Activated B cell treated with CpG ODN at 0.5 μM for 24 hours (primary cell): ENCODE results near the gene SMCO2. TPM values are rescaled to one million over a fixed set of nuclear protein-coding genes. Genes with fewer than 3 reads are reported as not detected.

ENCODE experiments used
- ATAC-seq: fragments of 200-7000 bp; cut with Tn5 transposase; one replicate; pipeline ENCODE4 v1.10.0; 2021; ENCODE audit warnings: low read depth, mild to moderate bottlenecking, moderate library complexity
- CTCF ChIA-PET: fragments of 350-600 bp; sonication (Branson Sonifier 250); formaldehyde crosslinking; loops from one replicate; lab custom pipeline; 2021; ENCODE audit warnings: antibody characterized with exemption; lab: Charles Lee
- POLR2A ChIA-PET: fragments of 350-600 bp; sonication (Branson Sonifier 250); formaldehyde crosslinking; loops from one replicate; lab custom pipeline; 2021; ENCODE audit warnings: antibody characterized with exemption; lab: Charles Lee
- DNase-seq: peaks from one replicate; pipeline ENCODE4 v3.0.0; 2022
- H3K27ac Mint-ChIP-seq: one replicate; pipeline ENCODE4 v1.8.0; 2020; ENCODE audit warnings: mixed read lengths
- H3K27me3 Mint-ChIP-seq: one replicate; pipeline ENCODE4 v1.8.0; 2021; ENCODE audit warnings: mixed read lengths
- H3K36me3 Mint-ChIP-seq: one replicate; pipeline ENCODE4 v1.8.0; 2021; ENCODE audit warnings: low read depth, mixed read lengths
- H3K4me1 Mint-ChIP-seq: one replicate; pipeline ENCODE4 v1.8.0; 2021; ENCODE audit warnings: mixed read lengths
- H3K4me3 Mint-ChIP-seq: one replicate; pipeline ENCODE4 v1.8.0; 2020; ENCODE audit warnings: mild to moderate bottlenecking, mixed read lengths
- H3K9me3 Mint-ChIP-seq: one replicate; pipeline ENCODE4 v1.8.0; 2020; ENCODE audit warnings: mixed read lengths
- CTCF ChIP-seq: fragments of 200-600 bp; IDR thresholded peaks from one replicate; pipeline ENCODE4 v1.8.0; 2022; ENCODE audit warnings: antibody characterized with exemption, mild to moderate bottlenecking
- intact Hi-C: fragments of 100-400 bp; cut with micrococcal nuclease; formaldehyde crosslinking; loops from one replicate; pipeline ENCODE4 v1.15.1; 2024
- total RNA-seq: library from RNA; stranded (reverse); gene quantifications from 2 replicates; pipeline ENCODE4 v1.2.3, GENCODE V29; 2022

Gene SMCO2
- total RNA-seq, 1 donor from 2014 or later, result not detected

GRCh38 chr12:27523642-27524493 is 77.3 kb downstream of the SMCO2 start, which contains the start of gene PPFIBP1:
Gene PPFIBP1, plus strand, starts transcription at chr12:27524206. Its CDS starts 109,191 bp downstream, at chr12:27633397.
- DNase-seq (peak; percentile 81), ATAC-seq (peak; percentile 98)
- ChIA-PET POLR2A (interaction anchor here (0.9 to 1.9 kb wide), 4 partner anchors 8 to 186 kb away, joined by 3 to 13 read pairs (median 4); partner anchors contain the start of gene MRPS35), CTCF (interaction anchor here (0.5 to 0.9 kb wide), 2 partner anchors 11 to 208 kb away, joined by 3 read pairs; no protein-coding TSS in a partner anchor)
- Mint-ChIP-seq H3K4me1 (peaks cover 23% of the 10 kb centered on the region), H3K36me3 (peaks cover 6% of the 10 kb centered on the region), H3K9me3 (no peaks in the 10 kb centered on the region), H3K27me3 (peaks cover 3% of the 10 kb centered on the region), H3K4me3 (peak within 1 kb of the TSS; percentile 96), H3K27ac (peak within 1 kb of the TSS; percentile 93)
- intact Hi-C loops, result loop anchor here (1.0 to 10.0 kb wide), 6 partner anchors 10 to 509 kb away; partner anchors contain the start of genes BMAL2, MRPS35 and TM7SF3
- no peak for TF ChIP-seq CTCF

GRCh38 chr12:27524494-27524835 is 77.9 kb downstream of the SMCO2 start:
- peak overlapping the region; percentile 93 for H3K27ac Mint-ChIP-seq
- CTCF ChIA-PET, result interaction anchor here (0.5 to 0.9 kb wide), 2 partner anchors 11 to 207 kb away, joined by 3 read pairs; no protein-coding TSS in a partner anchor

GRCh38 chr12:27524839-27525753 is 78.6 kb downstream of the SMCO2 start:
- intact Hi-C loops, result loop anchor here (1.0 to 10.0 kb wide), 6 partner anchors 9 to 510 kb away; partner anchors contain the start of genes BMAL2, MRPS35 and TM7SF3
- Mint-ChIP-seq H3K27me3 (peaks cover 3% of the 10 kb centered on the region), H3K36me3 (peaks cover 6% of the 10 kb centered on the region), H3K4me1 (peaks cover 25% of the 10 kb centered on the region), H3K4me3 (peak overlapping the region; percentile 96), H3K9me3 (no peaks in the 10 kb centered on the region), H3K27ac (peak overlapping the region; percentile 16)
- no peak for ATAC-seq
- TF ChIP-seq CTCF, result no peak
- CTCF ChIA-PET, result interaction anchor here (0.9 kb wide), 1 partner anchor 207 kb away, joined by 3 read pairs; no protein-coding TSS in a partner anchor
- POLR2A ChIA-PET, result interaction anchor here (1.6 to 1.9 kb wide), 2 partner anchors 9 to 25 kb away, joined by 6 to 13 read pairs; no protein-coding TSS in a partner anchor
- DNase-seq, result no peak

More at GRCh38 chr12:27524494-27524835, 77.9 kb downstream of the SMCO2 start:
- Mint-ChIP-seq H3K4me3 (peak overlapping the region; percentile 96), H3K36me3 (peaks cover 6% of the 10 kb centered on the region), H3K9me3 (no peaks in the 10 kb centered on the region), H3K4me1 (peaks cover 23% of the 10 kb centered on the region), H3K27me3 (peaks cover 3% of the 10 kb centered on the region)
- intact Hi-C loops, result loop anchor here (1.0 to 10.0 kb wide), 6 partner anchors 10 to 510 kb away; partner anchors contain the start of genes BMAL2, MRPS35 and TM7SF3
- DNase-seq (no peak), ATAC-seq (no peak)
- TF ChIP-seq CTCF, result no peak
- POLR2A ChIA-PET, result interaction anchor here (1.6 to 1.9 kb wide), 2 partner anchors 10 to 26 kb away, joined by 6 to 13 read pairs; no protein-coding TSS in a partner anchor

GRCh38 chr12:27527512-27527911 is 81.0 kb downstream of the SMCO2 start:
- H3K27me3 Mint-ChIP-seq, result no peaks in the 10 kb centered on the region
- H3K9me3 Mint-ChIP-seq, result no peaks in the 10 kb centered on the region
- peaks cover 6% of the 10 kb centered on the region for H3K36me3 Mint-ChIP-seq
- DNase-seq (no peak), ATAC-seq (no peak)
- no peak for TF ChIP-seq CTCF
- H3K4me1 Mint-ChIP-seq, result peaks cover 34% of the 10 kb centered on the region
- no peak overlapping the region for H3K27ac Mint-ChIP-seq
- POLR2A ChIA-PET, result no interaction called here
- no peak overlapping the region for H3K4me3 Mint-ChIP-seq
- CTCF ChIA-PET, result no interaction called here
- intact Hi-C loops, result loop anchor here (10.0 kb wide), 2 partner anchors 193 to 513 kb away; partner anchors contain the start of genes BMAL2 and TM7SF3
